ENCODE data around the gene ZNHIT1.

ZNHIT1 gene

DNA sequence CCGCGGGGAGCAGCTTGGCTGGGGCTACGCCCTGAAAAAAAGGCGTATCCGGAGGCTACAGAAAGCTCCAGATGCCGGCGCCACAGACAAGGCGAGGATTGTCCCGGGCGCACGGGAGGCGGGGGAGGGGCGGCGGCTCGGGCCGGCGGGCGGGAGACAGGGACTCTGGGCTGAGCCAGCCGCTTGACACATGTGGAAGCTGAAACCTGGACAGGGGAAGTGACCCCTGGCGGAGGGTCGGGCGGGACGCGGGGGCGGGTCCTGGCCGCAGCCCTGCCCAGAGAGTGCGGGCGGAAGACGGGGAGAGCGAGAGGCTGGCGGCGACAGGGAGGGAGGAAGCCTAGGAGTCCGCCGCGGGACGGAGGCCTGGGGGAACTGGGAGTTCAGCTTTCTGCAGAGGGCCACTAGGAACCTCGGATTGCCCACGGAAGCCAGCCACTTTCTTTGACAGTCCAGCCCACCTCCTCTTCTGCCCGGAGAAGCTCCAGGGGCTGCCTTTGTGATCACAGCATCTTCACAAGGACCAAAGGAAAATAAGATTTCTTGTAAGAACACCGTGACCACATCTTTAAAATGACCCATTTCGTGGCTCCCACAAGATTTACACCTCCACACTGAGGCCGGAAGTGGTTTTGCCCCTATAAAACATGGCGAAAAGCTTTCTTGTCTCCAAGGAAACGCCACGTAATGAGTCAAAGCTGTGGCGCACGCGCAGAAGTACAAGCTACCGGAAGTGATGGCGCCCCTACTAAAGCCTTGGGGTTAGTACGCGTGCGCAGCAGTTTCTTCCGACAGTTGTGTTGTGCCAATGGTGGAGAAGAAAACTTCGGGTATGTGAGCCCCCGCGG, at the start of gene ZNHIT1, which contains the start of gene PLOD3:
ZNHIT1 (plus strand) TSS at position 778 of the 848 bp plus-strand sequence; CDS start at position 809, 31 bp downstream.
PLOD3 (minus strand) TSS at position 194 of the 848 bp plus-strand sequence. CDS start 307 bp downstream, outside the sequence.
- peak; percentile 77 for FAIRE-seq
- DNase-seq (ENCODE audit: insufficient read length, low spot score): peak; percentile 99
- TF ChIP-seq, protein P1, sequence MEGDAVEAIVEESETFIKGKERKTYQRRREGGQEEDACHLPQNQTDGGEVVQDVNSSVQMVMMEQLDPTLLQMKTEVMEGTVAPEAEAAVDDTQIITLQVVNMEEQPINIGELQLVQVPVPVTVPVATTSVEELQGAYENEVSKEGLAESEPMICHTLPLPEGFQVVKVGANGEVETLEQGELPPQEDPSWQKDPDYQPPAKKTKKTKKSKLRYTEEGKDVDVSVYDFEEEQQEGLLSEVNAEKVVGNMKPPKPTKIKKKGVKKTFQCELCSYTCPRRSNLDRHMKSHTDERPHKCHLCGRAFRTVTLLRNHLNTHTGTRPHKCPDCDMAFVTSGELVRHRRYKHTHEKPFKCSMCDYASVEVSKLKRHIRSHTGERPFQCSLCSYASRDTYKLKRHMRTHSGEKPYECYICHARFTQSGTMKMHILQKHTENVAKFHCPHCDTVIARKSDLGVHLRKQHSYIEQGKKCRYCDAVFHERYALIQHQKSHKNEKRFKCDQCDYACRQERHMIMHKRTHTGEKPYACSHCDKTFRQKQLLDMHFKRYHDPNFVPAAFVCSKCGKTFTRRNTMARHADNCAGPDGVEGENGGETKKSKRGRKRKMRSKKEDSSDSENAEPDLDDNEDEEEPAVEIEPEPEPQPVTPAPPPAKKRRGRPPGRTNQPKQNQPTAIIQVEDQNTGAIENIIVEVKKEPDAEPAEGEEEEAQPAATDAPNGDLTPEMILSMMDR (IDR thresholded peaks at IDR 0.05; ENCODE audit: insufficient read depth, missing control alignments): no peak

DNA sequence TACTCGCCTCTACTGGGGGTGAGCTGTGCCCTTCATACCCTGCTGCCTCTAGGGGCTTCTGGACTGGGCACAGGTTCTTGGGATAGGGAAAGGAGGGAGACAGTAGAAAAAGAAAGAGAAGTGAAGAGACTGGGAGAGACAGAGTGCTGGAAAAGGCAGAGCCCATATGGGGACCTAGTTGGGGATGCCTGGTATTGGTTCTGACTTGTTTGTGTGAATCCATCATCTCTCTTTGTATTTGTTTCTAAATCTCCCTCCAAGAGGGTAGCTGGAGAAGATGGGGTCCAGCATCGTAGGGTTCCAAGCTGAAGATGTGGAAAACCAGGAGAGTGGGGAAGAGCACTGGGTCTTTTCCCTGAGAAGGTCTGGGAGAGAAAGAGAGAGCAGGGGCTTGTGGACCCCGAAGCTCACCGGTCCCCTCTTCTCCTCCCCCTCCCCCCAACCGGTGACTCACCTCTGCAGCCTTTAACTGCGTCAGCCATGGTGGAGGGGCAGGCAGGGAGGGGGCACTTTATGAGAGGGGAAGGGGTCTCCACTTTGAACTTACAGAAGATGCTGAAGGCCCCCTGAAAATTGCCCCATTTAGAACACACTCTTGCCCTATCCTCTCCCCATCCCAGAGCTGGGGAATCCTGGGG, 49.4 kb upstream of the ZNHIT1 start:
- DNase-seq (ENCODE audit: insufficient read length, low spot score): no peak
- TF ChIP-seq, protein P1 (IDR thresholded peaks at IDR 0.05; ENCODE audit: insufficient read depth, missing control alignments): no peak
- FAIRE-seq: no peak

DNA sequence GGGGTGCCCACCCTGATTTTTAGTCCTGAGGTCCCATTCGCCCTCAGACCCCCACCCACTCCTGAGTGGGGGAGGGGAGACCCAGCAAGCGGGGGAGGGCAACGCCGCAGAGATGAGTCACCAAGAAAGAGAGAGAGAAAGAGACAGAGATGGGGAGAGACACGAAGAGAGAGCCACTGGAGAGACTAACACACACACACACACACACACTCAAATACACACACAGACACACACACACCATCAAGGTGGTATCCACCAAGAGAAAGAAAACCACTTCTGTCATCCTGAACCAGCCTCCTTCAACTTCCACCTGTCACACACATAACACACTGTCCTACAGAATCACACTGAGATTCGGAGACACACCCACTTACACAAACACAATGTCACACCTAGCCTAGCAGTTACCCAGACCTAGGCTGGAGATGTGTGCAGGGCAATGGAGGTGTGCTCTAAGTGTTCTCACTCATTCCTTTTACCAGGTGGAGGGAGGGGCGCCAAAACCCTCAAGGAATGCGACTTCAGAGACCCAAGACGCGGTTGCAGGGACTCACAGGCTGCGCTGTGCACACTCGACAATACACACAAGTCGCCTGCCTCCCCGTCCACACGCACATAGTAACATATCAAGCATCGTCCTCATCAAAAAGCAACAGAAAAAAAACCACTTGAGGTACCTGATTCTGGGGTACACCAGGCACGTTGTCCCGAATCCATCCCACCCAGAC, 48.7 kb upstream of the ZNHIT1 start:
- no peak for FAIRE-seq
- TF ChIP-seq, protein P1 (IDR thresholded peaks at IDR 0.05; ENCODE audit: insufficient read depth, missing control alignments): no peak
- no peak for DNase-seq (ENCODE audit: insufficient read length, low spot score)

DNA sequence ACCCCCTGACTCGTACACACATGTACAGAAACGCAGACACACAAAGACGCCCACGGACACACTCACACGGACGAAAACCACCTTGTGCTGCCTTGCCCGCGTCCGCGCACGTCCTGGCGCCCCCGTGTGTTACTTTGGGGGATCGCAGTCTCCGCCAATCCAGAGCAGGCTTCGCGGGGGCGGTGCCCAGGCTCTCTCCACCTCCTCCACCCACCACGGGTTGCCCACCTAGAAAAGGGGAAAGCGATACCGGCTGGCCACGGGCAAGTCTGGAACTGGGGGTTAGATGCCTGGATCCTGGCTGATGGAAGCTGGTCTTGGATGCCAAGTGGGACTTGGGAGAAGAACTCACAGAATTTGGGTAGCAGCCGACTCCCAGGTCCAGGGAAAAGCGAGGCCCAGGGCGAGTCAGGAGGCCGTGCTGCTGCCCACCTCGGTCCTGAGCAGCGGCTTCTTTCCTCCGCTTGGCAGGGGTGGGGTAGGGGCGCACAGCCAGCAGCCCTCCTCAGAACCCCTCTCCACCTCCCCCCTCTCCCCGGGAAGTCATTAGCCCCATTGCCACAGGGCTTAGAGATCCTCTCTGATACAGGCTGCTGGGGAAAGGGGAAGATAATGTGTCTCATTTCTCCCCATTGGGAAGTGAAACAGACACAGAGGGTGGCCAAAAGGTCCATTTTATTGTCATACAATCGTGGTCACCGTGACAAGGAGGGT, 48.0 kb upstream of the ZNHIT1 start:
- FAIRE-seq: no peak
- DNase-seq (ENCODE audit: insufficient read length, low spot score): peak; percentile 77
- TF ChIP-seq, protein P1 (IDR thresholded peaks at IDR 0.05; ENCODE audit: insufficient read depth, missing control alignments): peak; percentile 73

DNA sequence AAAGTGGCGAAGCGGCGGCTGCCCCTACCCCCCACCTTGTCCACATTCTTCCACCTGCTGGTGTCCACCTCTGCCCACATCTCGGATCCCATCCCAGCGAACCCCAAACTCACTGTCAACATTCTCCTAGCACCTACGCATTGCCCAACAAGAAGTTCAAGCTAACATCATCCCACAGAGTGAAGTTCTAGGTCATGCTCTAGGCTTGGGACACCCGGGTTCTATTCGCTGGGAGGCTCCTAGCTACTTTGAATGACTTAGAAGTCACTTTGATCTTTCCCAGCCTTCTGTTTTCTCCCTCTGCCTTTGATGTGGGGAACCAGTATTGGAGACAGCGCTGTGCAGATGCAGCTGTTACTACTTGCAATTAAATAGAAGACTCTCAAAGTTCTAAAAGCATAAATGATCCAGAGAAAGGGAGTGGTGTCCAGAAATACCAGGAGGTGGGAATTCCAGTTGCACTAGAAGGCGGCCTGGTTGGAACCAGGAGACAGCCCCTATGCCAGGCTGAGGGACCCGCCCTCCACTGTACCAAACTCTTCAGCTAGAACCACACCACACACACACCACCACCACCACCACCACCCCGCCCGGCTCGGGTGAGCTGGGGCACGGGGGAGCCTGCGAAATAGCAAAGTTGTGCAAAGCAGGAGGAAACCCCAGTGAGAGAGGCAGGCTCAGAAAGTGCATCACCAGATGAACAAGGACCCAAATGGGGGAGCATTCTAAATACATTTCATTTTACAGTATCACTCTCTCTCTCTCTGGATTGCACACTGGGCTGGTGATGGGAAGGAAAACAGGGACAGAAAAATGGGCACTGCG, 47.1 kb upstream of the ZNHIT1 start:
- DNase-seq (ENCODE audit: insufficient read length, low spot score): no peak
- TF ChIP-seq, protein P1 (IDR thresholded peaks at IDR 0.05; ENCODE audit: insufficient read depth, missing control alignments): no peak
- FAIRE-seq: no peak

DNA sequence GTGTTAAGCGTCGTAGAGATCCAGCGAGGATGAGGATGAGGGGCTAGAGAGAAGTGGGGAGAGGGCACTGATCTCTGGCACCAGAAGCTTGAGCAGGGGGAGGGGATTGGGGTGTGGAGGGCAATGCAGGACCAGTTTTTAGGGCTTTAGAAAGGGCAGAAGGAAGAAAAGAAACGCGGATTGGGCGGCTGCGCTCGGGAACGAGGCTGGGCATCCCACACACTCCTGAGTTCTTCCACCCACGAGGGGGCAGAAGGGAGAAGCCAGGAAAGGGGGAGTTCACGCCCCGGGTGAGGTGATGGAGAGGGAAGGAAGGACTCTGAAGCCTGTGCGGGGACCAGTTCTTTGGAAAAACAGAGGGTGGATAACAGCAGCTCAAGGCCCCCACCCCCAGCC, 46.5 kb upstream of the ZNHIT1 start:
- TF ChIP-seq, protein P1 (IDR thresholded peaks at IDR 0.05; ENCODE audit: insufficient read depth, missing control alignments): peak; percentile 19
- DNase-seq (ENCODE audit: insufficient read length, low spot score): no peak
- FAIRE-seq: no peak
